GM12878 (cell line): ENCODE results near the gene TCEA2. TPM values are rescaled to one million over a fixed set of nuclear protein-coding genes. Genes with fewer than 3 reads are reported as not detected.

Experiments
- ATAC-seq: fragments of 200-7000 bp; cut with Tn5 transposase; 3 replicates; pipeline ENCODE4 v1.9.1; 2020; ENCODE audit warnings: mild to moderate bottlenecking, moderate library complexity
- BruUV-seq: library from RNA; stranded (reverse); fragments of 400-500 nt; replicated peaks from 2 replicates; lab custom pipeline; 2021; lab: Mats Ljungman, UMichigan
- CTCF ChIA-PET: fragments of 300-600 bp; sonication (Branson Sonifier 250); formaldehyde crosslinking; extraction: SDS; loops from one replicate; lab custom pipeline; 2021; ENCODE audit warnings: inconsistent platforms; lab: Yijun Ruan, JAX
- POLR2A ChIA-PET: fragments of 350-600 bp; formaldehyde crosslinking; extraction: SDS; loops from one replicate; lab custom pipeline; 2021; ENCODE audit warnings: inconsistent platforms; lab: Charles Lee
- RAD21 ChIA-PET: fragments of 300-600 bp; sonication (Branson Sonifier 250); formaldehyde crosslinking; loops from one replicate; lab custom pipeline; 2023; ENCODE audit warnings: antibody characterized with exemption; ENCODE audit not compliant: unreplicated experiment; lab: Charles Lee
- SMC1A ChIA-PET: fragments of 300-600 bp; sonication (Branson Sonifier 250); formaldehyde crosslinking; loops from one replicate; lab custom pipeline; 2023; ENCODE audit not compliant: unreplicated experiment, uncharacterized antibody; lab: Charles Lee
- DNase-seq: peaks from one replicate; pipeline ENCODE4 v3.0.0-alpha.2; 2011; ENCODE audit warnings: low read depth, low spot score
- FAIRE-seq: peaks from 3 replicates; lab custom pipeline; 2011; peaks lifted over from hg19 to GRCh38; lab: Jason Lieb, UNC
- H2AFZ ChIP-seq: 2 replicates; pipeline ENCODE4 v1.6.0; 2011; ENCODE audit warnings: low read depth, low read length, control low read depth; ENCODE audit not compliant: control insufficient read depth
- H3K27ac ChIP-seq: 2 replicates; pipeline ENCODE4 v1.5.1; 2011; ENCODE audit warnings: control low read depth; ENCODE audit not compliant: control insufficient read depth, insufficient read depth
- H3K27me3 ChIP-seq, 2 experiments: replicated peaks in 1 of 2; 2 replicates each; pipeline versions ENCODE4 v1.6.0 to v1.6.1; 2011; ENCODE audit warnings: low read length in 1 of 2; ENCODE audit not compliant: control insufficient read depth in 2 of 2, insufficient read depth in 2 of 2
- H3K36me3 ChIP-seq, 2 experiments: 2 replicates each; pipeline ENCODE4 v1.5.1; 2011; ENCODE audit warnings: low read length in 1 of 2; ENCODE audit not compliant: control insufficient read depth in 2 of 2, insufficient read depth in 2 of 2
- H3K4me1 ChIP-seq: 2 replicates; pipeline ENCODE4 v1.6.1; 2011; ENCODE audit warnings: mild to moderate bottlenecking, low read length, moderate library complexity, mixed read lengths; ENCODE audit not compliant: control insufficient read depth, insufficient read depth
- H3K4me2 ChIP-seq: 2 replicates; pipeline ENCODE4 v1.6.0; 2011; ENCODE audit warnings: control low read depth; ENCODE audit not compliant: control insufficient read depth, insufficient read depth
- H3K4me3 ChIP-seq: fragments of 200-600 bp; sonication (generic); 2 replicates; pipeline ENCODE4 v1.5.1; 2016
- H3K79me2 ChIP-seq: 2 replicates; pipeline ENCODE4 v1.6.0; 2011; ENCODE audit warnings: low read length; ENCODE audit not compliant: control insufficient read depth, insufficient read depth
- H3K9ac ChIP-seq: 2 replicates; pipeline ENCODE4 v1.8.0; 2011; ENCODE audit warnings: low read length, control low read depth, mixed read lengths; ENCODE audit not compliant: control insufficient read depth, insufficient read depth
- H3K9me3 ChIP-seq: replicated peaks from 3 replicates; pipeline ENCODE4 v1.5.1; 2011; ENCODE audit warnings: mild to moderate bottlenecking, low read length; ENCODE audit not compliant: control insufficient read depth, insufficient read depth
- H4K20me1 ChIP-seq: 2 replicates; pipeline ENCODE4 v1.6.0; 2011; ENCODE audit not compliant: control insufficient read depth, insufficient read depth
- BHLHE40 ChIP-seq, 2 experiments: fragments of 450-650 bp in 1 of 2; IDR thresholded peaks; 2 replicates each; pipeline ENCODE4 v1.6.1; 2011 to 2017; ENCODE audit warnings: low read depth in 2 of 2, borderline replicate concordance in 1 of 2, improper control_type of control experiment in 1 of 2, low read length in 1 of 2, mild to moderate bottlenecking in 1 of 2
- E2F4 ChIP-seq: IDR thresholded peaks from 2 replicates; pipeline ENCODE4 v1.6.1; 2012; ENCODE audit warnings: low read depth, low read length, improper control_type of control experiment
- ELK1 ChIP-seq: IDR thresholded peaks from 2 replicates; pipeline ENCODE4 v1.6.1; 2012; ENCODE audit warnings: low read depth, low read length, improper control_type of control experiment
- ETV6 ChIP-seq, 2 experiments: fragments of 450-650 bp in 1 of 2; IDR thresholded peaks in 1 of 2; conservative IDR thresholded peaks in 1 of 2; 2 replicates each; pipeline ENCODE4 v1.6.1; 2014; ENCODE audit warnings: antibody characterized with exemption in 1 of 2, borderline replicate concordance in 1 of 2, low read depth in 1 of 2, mild to moderate bottlenecking in 1 of 2, moderate library complexity in 1 of 2
- IRF5 ChIP-seq: fragments of 450-650 bp; IDR thresholded peaks from 2 replicates; pipeline ENCODE4 v1.6.1; 2017; ENCODE audit warnings: borderline replicate concordance
- JUNB ChIP-seq: IDR thresholded peaks from 2 replicates; pipeline ENCODE4 v1.6.1; 2016; ENCODE audit warnings: antibody characterized with exemption, mild to moderate bottlenecking
- KAT2A ChIP-seq: conservative IDR thresholded peaks from 2 replicates; pipeline ENCODE4 v1.6.1; 2011; ENCODE audit warnings: low read depth, low read length; ENCODE audit not compliant: control insufficient read depth
- MLLT1 ChIP-seq: fragments of 450-650 bp; IDR thresholded peaks from 2 replicates; pipeline ENCODE4 v1.6.1; 2016; ENCODE audit warnings: mild to moderate bottlenecking
- NFYB ChIP-seq: IDR thresholded peaks from 2 replicates; pipeline ENCODE4 v1.6.1; 2011; ENCODE audit warnings: low read depth, mild to moderate bottlenecking, low read length, improper control_type of control experiment, moderate library complexity; ENCODE audit not compliant: insufficient read depth
- NRF1 ChIP-seq: conservative IDR thresholded peaks from 2 replicates; pipeline ENCODE4 v1.6.1; 2011; ENCODE audit warnings: mild to moderate bottlenecking, low read depth, low read length, improper control_type of control experiment
- YBX1 ChIP-seq: fragments of 450-650 bp; IDR thresholded peaks from 2 replicates; pipeline ENCODE4 v1.6.1; 2016; ENCODE audit warnings: antibody characterized with exemption
- WGBS: methylation state at CpG from one replicate; pipeline ENCODE4 v1.1.6; 2016; ENCODE audit warnings: low lambda C conversion rate; ENCODE audit not compliant: insufficient replicate concordance, insufficient coverage; ENCODE audit errors: missing lambda C conversion rate; 5-methylcytosine and 5-hydroxymethylcytosine counted together
- in situ Hi-C: fragments of 300-500 bp; cut with MboI; formaldehyde crosslinking; loops from 9 replicates; pipeline ENCODE4 v1.14.3; 2018; ENCODE audit warnings: mixed read lengths
- intact Hi-C: fragments of 100-400 bp; cut with micrococcal nuclease; formaldehyde crosslinking; loops from one replicate; pipeline ENCODE4 v1.14.2; 2022; ENCODE audit not compliant: unreplicated experiment
- polyA plus RNA-seq, 11 experiments: library from polyadenylated mRNA; depleted of rRNA in 4 of 11; unstranded in 6 of 11; stranded (reverse) in 5 of 11; fragments of >200 nt; fragmentation: Nextera tagmentation in 4 of 11; fragmentation: Illumina TruSeq in 1 of 11; extraction: Ambion mirVana in 4 of 11; extraction: Trizol in 1 of 11; gene quantifications; 1 replicate in 1 of 11; 2 replicates in 10 of 11; pipeline versions ENCODE4 v1.2.1 to v1.2.3, GENCODE V29; 2011 to 2016; ENCODE audit warnings: inconsistent platforms in 2 of 11, missing spikeins in 2 of 11, low read depth in 1 of 11
- total RNA-seq, 4 experiments: library from RNA; depleted of rRNA in 3 of 4; stranded (reverse); fragments of >200 nt in 3 of 4; fragmentation: Illumina TruSeq in 1 of 4; extraction: Trizol in 1 of 4; gene quantifications; 2 replicates each; pipeline versions ENCODE4 v1.2.1 to v1.2.3, GENCODE V29; 2013 to 2021

The TCEA2 gene
- total and polyA plus RNA-seq, 10 of the 15 experiments (the other 5 are each of a cell fraction or from before 2014, with no cell fraction given) = 3.4 to 42.5 (median 13.3) TPM

DNA sequence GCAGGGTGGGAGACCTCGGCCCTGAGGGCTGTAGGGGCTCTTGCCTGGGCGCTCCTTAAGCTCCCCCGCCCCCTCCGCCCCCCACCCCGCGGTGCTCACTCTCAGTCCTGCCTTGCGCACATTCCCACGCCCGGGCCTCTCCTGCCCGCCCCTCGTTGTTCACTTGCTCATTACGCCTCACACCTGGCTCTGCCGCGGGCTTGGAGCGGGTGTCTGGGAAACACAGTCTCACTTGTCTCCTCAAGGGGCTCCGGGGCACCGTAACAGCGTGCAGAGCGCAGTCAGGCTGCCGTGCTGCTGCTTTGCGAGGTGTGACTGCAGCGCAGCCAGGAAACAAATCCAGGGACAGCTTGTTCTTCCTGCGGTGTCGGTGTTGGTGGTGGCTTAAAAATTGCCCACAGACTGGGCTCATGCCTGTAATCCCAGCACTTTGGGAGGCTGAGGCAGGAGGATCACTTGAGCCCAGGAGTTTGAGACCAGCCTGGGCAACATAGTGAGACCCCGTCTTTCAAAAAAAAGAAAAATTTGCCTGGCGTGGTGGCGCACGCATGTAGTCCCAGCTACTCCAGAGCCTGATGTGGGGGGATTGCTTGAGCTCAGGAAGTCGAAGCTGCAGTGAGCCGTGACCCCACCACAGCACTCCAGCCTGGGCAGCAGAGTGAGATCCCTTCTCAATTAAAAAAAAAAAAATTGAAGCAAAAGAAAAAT lies 39.8 kb downstream of the TCEA2 start (continued):
- no peak for TF ChIP-seq ELK1
- no peak for TF ChIP-seq YBX1
- TF ChIP-seq BHLHE40 (IDR thresholded peaks at IDR 0.05; ENCODE audit: borderline replicate concordance in 1 of 2, low read depth in 2 of 2, low read length in 1 of 2) = no peak
- no peak for TF ChIP-seq KAT2A
- TF ChIP-seq MLLT1 = no peak
- TF ChIP-seq, all 136 proteins: peak for 0

GRCh38 chr20:64103871-64104666 lies 41.1 kb downstream of the TCEA2 start:
- peaks cover 4 to 11% of the 10 kb centered on the region in 2 experiments; a peak in 3 of 4 replicates for H3K27me3 ChIP-seq
- intact Hi-C loops (no loop called here), in situ Hi-C loops (no loop called here)
- ChIA-PET POLR2A (no interaction called here), SMC1A (interaction anchor here (0.8 kb wide), 1 partner anchor 16 kb away, joined by 3 read pairs; no protein-coding TSS in a partner anchor), CTCF (no interaction called here), RAD21 (no interaction called here)
- no TSS peak for BruUV-seq
- no peak overlapping the region for H3K4me2 ChIP-seq
- no peak for ATAC-seq
- no peak overlapping the region for H3K27ac ChIP-seq
- no peaks in the 10 kb centered on the region for H3K79me2 ChIP-seq
- TF ChIP-seq NFYB (no peak), E2F4 (no peak), ETV6 (conservative IDR thresholded peaks at IDR 0.05 in 1 of 2, IDR thresholded peaks at IDR 0.05 in 1 of 2; ENCODE audit: borderline replicate concordance in 1 of 2, low read depth in 1 of 2) (no peak), JUNB (no peak), IRF5 (no peak), NRF1 (no peak)
- no peaks in the 10 kb centered on the region for H3K36me3 ChIP-seq
- FAIRE-seq = no peak
- no peaks in the 10 kb centered on the region for H3K9me3 ChIP-seq
- peaks cover 9% of the 10 kb centered on the region for H3K4me1 ChIP-seq
- H3K4me3 ChIP-seq = no peak overlapping the region
- H4K20me1 ChIP-seq = no peaks in the 10 kb centered on the region
- no peak overlapping the region for H2AFZ ChIP-seq
- H3K9ac ChIP-seq = no peak overlapping the region
- DNase-seq = no peak
- WGBS = 34% methylated on average over 20 of the region's 20 CpGs
